GM04504 (cell line): Measurements from ENCODE around the gene ARMS2.
A peak's percentile ranks its signal among the peaks of the same experiment; 100 is the strongest.

Source experiments
- DNase-seq: peaks from one replicate; pipeline ENCODE4 v3.0.0-alpha.2; 2012; ENCODE audit warnings: low read depth

ARMS2 gene

DNA sequence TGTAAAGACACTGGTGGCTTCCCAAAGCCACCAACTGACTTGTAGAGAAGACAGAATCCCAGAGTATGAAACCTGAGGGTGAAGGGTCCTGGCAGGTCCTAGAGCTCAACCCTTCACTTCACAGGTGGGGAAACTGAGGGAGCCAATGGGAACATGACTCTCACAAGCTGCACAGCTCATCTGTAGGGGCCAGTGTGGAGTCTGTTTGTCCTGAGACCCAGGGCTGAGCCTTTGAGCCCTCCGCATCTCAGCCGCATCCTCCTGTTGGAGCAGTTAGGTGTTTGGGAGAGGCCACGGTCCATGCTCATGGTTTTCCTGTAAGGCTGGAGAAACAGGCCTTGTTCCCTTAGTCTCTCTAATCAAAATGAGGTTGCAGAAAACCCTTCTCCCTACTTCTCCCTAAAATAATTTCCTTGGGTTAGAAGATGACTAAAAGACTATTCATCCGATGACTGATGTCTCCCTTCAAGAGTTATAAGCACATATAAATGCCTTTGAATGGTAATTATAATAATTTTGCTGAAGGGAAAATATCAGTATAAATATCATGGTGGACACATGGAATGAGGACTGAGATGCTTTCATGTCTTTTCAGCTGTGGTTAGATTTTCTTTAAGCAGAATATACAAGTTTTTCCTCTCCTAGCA lies 17.2 kb downstream of the ARMS2 start:
- DNase-seq = no peak

DNA sequence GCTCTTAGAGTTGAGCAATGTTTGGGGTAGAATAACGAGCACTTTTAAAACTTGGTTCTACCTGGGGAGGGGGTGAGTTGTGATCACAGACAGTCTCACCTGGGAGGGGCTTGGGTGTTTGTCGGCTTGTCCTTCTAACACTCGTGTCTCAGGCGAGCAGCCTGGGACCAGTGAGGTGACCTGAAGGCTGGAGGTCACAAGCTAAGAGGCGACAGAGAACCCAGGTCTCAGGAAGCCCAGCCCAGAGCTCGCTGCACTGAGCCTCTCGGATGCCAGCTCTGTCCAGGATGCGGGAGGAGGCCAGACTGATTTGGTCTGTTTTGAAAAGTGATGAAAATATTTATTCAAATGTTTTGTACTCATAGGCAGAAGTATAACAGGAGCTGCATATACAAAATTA lies 18.7 kb downstream of the ARMS2 start:
- no peak for DNase-seq

DNA sequence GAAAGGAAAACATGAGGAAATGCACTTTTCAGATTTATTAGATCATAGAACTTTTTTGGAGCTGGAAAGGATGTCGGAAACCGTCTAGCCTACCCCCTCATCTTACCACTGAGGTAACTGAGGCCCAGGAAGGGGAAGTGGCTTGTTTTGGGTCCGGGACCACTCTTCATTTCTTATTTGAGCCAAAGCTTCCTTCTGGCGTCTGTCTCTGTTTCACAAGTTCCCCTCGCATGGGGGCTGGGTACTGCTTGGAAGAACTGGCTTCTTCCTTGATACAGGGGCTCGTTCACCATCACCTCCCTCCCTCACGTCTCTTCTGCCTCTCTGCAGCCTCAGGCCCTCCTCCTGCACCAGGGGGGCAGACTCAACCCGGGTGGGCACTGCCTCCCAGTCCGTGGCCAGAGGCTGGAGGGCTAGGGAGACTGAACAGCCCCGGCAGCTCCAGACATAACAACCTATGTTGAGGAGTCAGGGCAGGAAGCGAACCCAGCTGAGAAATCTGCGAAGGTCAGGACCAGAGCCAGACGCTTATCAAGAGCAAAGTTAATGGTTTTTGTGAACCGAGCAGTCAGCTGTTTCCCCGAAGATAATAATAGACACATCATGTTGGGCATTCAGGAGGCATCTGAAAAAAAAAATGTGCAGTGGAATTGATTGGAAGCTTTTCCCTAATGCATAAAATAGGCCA lies 19.8 kb downstream of the ARMS2 start:
- no peak for DNase-seq

DNA sequence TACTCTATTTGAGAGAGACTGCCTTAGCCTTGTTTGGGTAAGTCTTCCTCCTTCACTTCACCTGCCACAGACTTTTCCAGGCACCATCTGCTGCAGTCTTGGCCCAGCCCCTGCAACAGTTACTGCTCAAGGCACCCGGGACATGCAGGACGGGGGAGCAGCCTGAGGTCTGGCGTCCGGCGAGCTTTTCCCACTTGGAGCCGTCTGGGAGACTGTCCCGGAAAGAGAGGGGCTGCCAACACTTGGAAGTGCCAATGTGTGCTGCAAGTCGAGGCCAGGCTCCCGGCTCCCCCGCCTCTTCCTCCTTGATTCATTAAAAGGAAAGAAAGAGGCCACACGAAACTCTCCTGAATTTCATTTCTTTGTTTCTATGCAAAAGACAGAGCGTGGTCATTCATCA lies 20.6 kb downstream of the ARMS2 start:
- no peak for DNase-seq

DNA sequence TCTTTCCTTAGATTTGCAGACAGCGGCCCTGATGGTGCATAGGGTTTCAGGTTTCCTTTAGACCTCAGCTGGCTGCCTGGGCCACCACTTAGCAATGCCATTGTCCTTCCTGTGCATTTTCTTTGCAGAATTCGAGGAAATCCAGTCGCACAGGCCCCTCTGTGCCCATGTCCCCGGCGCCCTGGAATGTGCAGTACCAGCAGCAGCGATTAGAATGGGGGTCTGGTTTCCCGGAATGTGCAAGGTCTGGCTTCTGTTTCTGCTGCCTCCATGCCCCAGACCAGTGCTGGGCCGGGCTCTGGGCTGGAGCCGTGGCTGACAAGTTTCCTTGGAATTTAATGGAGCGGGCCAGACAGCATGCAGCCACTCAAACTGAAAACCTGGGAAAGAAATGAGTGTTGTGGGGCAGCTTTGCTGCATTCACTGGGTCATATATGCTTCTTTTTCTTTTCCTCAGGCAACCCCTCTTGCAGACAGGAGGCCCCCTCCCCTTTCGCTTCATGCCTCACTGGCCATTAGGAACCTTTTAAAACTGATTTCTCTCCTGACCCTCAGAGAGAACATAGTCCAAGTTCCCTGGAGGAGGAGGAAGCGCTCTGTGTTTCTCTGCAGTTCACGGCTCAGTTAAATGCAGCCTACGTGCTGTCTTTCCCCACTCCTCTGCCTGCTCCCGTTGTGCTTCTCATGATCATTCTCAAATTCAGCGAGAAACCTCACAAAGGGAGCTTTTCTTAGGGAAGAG lies 21.3 kb downstream of the ARMS2 start:
- DNase-seq = no peak

DNA sequence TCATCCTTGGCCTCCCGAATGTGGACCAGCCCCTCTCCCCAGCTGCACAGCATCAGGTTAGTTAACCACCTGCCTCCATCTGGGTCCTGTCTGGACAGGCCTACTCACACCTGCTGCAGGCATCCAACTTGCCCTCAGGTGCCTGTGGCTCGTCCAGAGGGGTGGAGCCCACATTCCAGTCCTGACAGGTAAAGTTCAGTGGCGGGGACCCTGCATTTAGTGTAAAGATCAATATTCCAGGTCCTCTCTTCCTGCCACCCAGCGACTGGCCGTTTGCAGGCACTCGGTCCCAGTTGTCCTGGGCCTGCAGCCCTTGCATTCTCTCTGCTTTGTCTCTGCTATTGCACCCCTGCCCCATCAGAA lies 21.9 kb downstream of the ARMS2 start:
- DNase-seq = no peak

DNA sequence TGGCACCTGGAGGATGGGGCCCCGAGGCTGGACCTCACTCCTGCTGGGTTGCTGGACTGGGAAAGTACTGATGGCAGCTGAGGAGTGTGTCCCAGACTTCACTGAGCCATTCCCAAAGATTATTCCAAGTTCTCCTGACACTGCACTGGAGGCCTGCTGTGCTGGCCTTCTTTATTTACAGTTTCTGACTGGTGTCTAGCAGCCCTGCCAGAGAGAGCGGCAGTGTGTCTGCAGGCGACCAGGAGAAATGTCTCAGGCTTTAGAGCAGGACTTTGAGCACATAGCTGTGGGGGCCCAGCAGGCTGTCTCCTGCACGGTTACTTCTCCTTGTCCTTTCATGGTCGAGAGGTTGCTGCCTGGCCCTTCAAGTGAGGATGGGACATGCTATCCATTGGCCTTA lies 23.0 kb downstream of the ARMS2 start:
- DNase-seq = no peak

DNA sequence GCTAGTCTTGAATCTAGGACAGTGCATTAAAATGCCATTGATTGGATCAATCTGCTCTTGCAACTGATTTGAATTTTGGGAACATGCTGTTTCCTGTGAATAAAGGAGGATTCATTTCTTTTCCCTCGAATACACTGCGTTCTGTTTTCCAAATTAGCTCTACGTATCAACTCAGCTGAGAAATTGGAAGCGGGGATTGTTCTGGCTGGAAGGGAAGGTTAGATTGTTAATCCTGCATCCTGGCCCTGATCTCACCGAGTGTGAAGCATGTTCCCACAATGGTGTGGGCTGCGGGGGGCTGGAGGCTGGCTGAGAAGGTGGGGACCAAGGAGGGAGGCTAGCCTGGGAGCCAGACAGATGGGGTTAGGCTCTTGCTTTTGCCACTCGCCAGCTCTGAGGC lies 24.5 kb downstream of the ARMS2 start:
- no peak for DNase-seq

DNA sequence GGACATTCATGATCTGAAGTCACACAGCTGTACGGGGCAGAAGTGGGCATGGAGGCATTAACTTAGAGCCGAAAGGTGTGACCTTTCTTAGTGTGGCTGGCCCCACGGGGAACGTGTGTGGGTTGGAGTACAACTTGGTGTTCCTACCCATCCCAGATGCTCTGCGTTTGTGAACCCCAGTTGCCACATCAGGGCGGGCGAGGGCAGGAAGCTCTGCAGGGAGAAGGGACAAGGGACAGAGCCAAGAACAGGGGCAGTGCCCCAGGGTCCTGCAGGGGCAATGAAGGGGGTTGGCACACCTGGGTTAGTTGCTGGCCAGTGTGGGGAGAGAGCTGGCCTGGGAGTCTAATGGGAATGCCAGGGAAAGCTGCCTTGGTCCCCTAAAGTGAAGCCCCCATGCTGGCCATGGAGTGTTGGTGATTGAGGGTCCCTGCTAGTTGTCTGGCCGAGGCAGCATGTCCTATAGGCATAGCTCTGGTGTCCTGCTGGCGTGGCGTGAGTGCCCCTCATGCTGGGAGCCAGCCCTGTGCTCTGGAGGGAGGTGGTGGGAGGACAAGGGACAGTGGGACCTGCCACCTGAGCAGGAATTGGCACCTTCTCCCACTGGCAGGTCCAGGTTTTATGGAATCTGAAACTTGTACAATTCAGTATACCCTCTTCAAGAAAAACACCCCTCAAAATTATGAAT lies 25.8 kb downstream of the ARMS2 start:
- DNase-seq = no peak

DNA sequence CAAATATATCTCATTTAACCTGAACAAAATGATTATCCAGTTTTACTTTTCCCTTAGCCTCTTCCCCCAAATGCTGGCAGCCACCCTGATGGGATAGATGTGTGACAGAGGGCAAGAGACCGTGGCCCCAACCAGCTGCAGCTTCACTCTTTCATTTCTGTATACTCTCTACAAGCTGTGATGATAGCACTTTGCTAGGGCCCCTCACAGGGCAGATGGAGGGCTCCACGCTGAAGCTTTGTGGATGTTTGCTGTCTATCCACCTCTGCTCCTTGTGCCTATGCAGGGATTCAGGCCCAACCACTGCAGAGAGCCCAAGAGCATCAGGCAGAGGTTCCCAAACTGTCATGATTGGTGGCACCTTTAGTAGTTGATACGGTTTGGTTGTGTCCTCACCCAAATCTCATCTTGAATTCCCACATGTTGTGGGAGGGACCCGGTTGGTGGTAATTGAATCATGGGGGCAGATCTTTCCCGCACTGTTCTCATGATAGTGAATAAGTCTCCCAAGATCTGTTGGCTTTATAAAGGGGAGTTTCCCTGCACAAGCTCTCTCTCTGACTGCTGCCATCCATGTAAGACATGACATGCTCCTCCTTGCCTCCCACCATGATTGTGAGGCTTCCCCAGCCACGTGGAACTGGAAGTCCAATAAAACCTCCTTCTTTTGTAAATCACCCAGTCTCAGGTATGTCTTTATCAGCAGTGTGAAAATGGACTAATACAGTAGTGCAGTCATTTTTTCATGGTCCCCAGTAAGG lies 27.0 kb downstream of the ARMS2 start:
- DNase-seq = no peak

DNA sequence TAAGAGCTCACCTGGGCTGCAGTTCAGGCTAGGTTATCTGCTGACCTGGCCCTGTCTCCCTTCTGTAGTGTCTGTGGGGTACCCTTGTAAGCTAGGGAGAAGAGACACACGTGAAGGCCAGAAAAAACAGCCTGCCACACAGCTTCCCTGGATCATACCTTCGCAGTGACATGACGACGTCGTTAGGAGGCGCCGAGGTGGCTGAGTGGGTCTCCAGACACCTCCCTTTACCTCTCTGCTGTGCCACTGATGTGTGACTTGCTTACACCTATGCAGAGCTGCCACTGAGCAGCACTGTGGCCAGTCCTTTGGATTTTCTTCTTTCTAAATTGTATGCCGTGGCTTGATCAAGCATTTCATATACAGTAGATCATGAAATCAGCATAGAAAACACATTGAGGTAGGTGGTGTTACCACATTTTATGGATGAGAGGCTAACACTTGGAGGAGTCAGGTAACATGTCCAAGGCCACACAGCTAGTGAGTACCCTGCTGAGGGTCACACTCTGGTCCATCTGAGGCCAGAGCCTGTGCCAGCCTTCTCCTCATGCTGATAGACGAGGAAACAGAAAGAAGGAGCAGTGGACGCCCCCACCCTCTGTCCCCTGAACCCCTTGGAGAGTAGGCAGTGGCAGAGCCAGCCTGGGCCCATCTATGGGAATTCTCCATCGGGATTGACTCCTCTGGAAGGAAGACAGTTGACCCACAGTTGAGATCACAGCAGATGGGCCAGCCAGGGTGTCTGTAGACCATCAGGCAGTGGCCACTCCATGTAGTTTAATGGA lies 30.0 kb downstream of the ARMS2 start:
- no peak for DNase-seq

DNA sequence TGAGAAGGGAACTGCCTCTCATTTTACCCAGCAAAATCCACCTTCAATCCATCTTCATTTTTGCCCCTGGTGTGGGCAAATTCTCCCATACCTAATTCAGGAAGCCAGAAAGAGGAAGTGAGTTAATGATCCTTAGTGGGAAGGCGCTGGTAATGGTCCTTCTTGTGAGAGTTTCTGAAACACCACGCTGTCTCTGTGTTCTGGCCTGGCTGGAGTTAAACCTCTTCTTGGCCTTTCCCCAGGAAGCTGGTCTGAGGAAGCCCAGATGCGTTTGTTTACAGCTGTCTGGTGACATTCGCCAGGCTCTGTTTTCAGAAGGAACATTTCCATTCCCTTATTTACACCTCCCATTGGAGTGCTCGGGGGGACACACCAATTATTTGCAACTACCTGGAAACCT lies 31.2 kb downstream of the ARMS2 start:
- no peak for DNase-seq

DNA sequence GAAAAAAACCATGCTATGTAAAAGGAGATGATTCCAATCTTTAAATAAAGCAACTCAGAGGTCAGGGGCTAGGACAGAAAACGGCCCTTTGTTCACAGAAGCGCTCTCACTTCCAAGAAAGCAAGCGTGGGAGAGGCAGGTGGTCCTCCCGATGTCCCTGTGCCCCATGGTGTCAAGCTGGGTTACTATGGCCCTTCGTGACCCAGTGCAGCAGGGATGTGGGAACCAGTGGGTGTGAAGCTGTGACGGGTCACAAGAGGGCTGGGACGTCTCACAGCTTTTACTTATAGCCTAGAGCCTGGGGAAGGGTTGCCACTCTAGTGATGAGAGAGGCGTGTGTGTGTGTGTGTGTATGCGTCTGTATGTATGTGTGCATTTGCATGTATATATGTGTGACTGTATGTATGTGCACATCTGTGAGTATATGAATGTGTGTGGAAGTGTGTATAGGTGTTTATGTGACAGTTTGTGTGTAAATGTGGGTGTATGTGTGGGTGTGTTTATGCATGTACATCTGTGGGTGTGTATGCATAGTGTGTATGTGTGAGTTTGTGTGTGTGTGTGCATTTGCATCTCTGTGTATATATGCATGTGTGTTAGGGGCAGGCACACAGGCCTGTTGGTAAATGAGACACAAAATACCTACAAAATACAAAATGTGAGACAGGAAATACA lies 32.1 kb downstream of the ARMS2 start:
- no peak for DNase-seq

DNA sequence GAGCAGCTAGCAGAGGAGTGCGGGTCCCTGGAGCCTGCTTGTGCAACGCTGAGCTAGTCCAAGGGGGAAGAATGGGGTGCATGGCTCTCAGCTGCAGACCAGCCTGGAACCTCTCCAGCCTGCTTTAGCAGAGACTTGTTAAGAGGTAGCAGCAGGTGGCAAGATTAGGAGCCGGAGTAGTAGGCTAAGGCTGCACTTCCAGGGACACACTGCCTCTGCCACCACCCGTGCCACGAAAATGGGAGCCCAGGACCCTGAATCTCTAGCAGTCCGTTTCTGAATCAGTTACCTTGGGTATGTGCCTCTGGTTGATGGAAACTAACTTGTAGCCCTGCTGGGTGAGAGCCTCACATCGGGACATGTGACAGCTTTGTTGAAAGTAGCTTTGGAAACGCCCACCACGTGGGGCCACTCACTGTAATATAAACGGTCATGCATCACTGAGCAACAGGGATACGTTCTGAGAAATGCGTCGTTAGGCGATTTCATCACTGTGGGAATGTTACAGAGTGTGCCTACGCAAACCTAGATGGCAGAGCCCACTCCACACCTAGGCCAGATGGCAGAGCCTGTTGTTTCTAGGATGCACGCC lies 32.8 kb downstream of the ARMS2 start:
- no peak for DNase-seq

DNA sequence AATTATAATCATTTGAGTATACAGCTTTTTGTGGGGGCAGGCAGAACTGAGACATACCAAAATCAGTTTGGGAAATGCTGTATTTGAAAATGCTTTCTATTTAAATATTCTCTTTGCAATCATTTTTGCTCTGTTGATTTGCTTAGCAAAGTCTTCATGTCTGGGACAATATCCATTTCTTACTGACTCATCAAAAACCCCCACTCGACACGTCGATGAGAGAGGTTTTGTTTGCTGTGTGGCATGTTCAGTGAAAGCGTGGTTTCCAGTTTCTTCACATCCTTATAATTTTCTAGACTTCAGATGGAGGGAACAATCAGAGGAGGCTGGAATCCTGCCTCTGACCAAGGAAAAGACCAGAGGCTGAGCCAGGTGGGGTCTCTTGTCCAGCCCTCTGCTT lies 35.8 kb downstream of the ARMS2 start:
- peak; percentile 42 for DNase-seq

DNA sequence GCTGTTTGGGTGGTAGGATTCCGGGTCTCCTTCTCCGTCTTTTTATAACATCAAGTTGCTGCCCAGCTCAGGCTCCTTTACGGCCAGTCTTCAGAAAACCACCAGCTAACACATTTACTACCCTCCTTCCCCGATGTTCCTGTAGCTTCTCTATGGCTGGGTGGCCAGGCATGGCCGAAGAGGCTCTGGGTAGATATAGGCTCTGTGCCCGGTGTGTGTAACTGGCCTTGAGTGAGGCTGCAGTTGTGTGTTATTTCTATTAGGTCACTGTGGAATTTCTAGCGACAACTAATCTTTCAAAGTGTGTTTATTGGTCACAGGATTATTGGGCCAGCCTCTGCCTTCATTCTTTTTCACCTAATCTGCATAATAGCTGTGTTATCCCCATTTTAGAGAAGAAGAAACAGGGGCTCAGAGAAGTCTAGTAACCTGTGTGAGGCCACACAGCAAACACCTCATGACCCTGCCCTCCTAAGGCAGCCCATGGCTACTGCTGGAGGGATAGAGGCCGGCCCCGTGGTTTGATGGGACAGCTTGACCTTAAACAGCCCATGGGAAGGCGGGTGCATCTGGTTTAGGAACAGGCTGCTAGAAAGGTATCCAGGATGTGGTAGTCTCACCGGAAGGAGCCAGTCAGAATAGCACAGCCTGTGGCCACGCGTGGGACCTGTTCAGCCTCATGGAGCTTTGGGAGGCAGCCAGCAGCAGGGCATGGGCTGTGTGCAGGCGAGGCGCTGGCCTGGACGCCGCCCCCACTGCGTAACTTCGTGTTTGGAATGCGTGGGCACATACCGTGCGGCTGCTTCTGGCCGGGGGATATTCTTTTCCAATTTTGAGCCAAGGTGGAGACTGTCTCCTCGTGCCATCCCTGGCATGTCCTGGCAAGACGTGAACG lies 36.6 kb downstream of the ARMS2 start:
- DNase-seq = no peak

DNA sequence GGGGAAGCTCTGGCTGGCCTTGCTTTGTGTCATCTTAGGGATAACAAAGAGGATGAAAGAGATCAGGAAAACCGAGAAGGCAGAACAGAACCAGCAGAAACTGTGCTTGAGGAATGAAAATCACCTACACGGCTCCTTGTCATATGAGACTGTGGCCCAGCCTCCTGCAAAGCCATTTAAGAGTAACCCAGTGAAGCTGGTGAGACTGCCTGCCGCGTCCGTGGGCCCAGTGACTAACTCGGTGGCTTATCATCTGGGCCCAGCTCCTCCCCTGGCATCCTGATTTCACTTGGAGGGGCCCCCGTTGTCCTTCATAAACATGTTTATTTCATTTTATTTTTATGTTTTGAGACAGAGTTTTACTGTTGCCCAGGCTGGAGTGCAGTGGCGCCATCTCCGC lies 37.6 kb downstream of the ARMS2 start:
- DNase-seq = no peak

DNA sequence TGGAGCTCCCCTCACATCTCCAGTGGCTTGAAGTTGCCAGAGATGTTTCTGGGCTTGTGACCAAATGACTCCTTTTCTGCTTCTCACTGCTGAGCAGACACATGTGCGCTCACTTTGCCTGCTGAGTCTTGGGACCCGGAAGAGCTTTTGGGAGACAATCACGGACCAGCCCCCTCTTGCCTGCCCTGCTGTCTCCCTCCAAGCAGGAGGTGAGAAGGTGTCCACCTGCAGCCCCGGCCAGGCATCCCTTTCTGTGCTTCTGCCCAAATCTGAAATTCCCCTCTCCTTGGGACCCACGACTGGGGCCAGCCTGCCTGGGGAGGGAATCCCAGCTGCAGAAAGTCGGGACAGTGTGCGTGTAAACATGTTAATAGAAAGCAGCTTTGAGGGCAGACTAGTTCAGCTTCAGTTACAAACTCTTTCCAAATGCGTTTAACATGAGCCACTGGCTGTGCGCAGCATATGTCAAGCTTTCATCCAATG lies 38.6 kb downstream of the ARMS2 start:
- DNase-seq = peak; percentile 71

DNA sequence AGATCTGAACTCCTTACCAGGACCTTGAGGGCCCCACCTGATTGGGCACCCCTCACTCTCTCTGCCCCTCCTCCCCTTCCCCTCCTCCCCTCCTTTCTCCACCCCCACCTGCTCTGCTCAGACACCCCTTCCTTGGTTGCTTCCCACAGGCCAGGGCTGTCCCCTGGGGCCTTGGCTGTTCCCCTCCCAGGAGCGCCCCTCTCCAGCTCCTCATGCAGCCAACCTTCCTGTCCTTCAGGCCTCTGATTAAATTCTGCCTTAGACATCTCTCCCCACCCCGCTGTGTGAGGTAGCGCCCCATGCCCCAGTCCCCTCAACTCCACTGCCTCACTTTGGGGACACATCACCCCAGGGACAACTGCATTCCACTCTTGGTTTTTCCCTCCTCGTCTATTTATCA lies 39.3 kb downstream of the ARMS2 start:
- DNase-seq = no peak
